ENCODE data around the gene SLC22A12.

SLC22A12 gene

DNA sequence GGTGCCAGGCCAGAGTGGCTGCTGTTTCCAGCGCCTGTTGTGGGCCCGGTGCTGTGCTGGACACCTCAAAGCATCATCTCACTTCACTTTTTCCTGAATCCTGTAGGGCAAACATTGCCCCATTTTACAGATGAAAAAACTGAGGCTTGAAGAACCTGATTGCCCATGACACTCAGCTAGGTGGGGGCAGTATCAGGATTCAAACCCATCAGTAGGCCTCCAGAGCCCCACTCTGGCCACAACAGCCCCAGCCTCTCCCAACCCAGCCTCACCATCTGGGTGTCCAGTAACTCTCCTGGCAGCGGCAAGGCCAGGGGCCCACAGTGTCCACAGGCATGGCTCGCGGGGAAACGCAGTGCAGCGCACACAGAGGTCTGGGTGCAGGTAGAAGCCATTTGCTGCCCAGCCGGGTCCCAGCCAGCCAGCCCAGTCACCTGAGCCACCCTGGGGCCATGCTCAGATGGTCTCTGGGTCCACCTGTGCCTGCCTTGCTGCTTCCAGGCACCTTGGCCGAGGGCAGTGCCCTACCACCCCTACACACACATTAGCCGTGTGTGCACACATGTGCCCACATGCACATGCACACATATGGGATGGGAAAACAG is 11.5 kb downstream of the SLC22A12 start:
- DNase-seq (ENCODE audit: insufficient read length, low spot score): no peak
- no peak for FAIRE-seq

DNA sequence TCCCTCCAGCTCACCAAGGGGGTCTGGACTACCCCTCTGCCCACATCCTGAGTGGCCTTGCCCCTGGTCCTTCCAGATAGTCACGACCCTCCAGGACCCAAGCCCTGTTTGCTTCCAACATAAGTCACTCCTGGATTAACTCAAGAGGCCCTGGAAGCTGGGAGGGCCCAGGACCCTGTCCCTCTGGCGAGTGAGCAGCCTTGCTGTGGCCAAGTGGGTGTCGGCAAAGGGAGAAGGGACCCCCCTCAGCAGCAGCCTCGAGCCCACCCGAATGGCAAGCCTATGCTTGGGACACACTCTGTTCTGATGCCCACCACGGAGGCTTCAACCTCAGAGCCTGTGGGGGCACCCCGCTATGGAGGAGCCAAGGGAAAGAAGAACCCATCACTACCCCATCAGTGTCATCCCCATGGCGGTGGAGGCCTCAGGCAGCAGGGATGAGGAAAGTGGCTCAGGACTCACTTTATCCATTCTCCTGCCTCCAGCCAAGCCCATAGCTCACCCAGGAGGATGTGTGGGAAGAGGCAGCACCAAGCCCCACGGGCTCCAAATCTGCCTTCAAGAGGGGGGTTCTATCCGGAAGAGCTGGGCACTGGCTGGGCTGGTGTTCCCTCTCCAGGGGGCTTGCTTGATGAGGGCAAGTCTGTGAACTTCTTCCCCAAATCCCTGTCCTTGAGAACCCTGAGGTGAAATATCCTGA is 12.5 kb downstream of the SLC22A12 start:
- FAIRE-seq (no peak), DNase-seq (ENCODE audit: insufficient read length, low spot score) (no peak)

DNA sequence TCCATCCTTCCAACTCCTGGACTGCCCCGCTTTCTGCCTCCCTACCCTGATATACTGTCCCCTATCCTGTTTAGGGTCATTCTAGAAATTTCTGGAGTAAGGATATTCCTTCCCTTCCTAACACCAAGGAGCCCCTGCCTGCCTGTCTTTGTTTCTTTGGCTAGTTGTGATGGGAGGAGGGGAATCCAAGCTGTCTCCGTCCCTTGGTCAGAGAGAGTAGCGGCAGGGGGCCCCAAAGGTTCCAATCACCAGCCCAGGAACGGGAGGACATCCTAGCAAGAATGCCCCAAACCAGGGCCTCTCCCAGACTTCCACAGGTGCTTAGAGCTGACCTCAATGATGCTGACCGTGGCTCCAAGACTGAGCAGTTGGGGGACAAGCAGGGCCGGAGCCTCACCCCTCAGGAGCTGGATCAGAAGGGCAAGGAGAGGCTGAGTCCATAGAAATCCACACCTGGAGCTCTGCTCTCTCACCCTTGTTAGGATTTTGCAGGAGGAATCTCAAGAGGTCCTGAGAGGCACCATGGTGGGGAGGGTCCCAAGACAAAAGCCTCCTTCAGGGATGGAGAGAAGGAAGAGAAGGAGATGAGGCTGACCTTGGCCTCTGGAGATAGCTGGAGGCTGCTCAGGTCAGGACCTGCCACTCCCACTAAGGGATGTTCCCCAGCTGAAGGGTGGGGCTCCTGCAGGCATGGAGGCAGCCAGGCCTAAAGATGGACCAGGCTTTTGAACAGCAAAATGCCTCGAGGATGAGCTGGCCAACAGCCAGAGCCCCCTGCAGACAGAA is 13.6 kb downstream of the SLC22A12 start:
- no peak for FAIRE-seq

DNA sequence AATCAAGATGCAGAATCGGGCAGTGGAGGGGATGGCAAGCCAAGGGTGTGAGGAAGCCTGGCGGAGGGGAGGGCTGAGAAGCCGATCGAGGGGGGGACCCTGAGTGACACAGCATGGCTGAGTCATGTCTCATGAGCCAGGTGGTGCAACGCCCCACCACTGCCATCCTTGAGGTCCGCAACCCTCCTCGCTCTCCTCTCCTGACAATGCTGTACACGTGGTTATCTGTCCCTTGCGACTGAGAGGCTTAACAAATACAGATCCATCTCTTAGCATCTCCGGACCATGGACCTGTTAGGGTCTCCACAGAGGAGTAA is 14.2 kb downstream of the SLC22A12 start:
- no peak for FAIRE-seq
- DNase-seq (ENCODE audit: insufficient read length, low spot score): no peak

More for the DNA sequence above, 13.6 kb downstream of the SLC22A12 start:
- DNase-seq (ENCODE audit: insufficient read length, low spot score): no peak

DNA sequence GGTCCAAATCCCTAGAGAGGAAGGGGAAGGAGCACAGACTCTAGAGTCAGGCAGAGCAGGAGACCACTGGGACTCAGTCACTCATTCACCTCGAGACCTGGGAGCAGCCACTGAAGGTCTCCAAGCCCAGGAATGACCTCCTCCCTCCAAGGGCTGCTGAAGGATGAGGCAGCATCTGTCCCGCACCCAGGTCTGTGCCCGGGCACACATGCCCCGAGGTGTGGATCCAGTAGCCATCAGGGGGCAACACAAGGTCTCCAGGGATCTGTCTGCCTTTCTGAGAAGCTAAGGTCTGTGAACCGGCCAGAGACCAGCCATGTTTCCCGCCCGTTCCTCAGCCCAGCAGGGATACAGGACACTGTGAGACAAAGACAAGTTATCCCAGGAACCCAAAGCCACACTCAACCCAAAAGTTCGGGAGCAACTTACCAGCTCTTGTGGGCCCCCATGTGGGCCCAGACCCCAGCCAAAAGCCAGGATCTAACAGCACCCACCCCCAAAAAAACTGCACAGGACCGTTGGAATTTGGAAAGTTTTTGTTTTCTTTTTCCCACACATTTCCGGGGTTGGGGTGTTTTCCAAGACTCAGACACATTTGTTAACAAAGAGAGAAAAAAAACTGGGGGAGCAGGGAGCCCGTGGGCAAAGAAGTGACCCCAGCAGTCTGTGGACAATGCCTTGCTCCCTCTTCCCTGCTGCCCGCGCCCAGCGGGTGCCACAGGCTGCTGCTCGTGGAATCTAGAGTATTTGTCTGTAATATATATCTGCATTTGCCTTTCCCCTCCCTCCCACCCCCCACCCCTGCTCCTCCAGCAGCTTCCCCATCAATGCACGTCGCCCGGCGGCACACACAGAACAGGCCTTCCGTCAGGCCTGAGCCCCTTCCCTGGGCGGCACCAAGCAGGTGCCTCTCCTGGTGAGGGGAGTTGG is 14.9 kb downstream of the SLC22A12 start:
- no peak for FAIRE-seq
- no peak for DNase-seq (ENCODE audit: insufficient read length, low spot score)

- DNase-seq (ENCODE audit: insufficient read length, low spot score) (no peak), FAIRE-seq (no peak)
Measured at GRCh38 chr11:64606796-64607380, 15.9 kb downstream of the SLC22A12 start.

GRCh38 chr11:64607381-64607985 is 16.5 kb downstream of the SLC22A12 start:
- DNase-seq (ENCODE audit: insufficient read length, low spot score) (no peak), FAIRE-seq (no peak)

DNA sequence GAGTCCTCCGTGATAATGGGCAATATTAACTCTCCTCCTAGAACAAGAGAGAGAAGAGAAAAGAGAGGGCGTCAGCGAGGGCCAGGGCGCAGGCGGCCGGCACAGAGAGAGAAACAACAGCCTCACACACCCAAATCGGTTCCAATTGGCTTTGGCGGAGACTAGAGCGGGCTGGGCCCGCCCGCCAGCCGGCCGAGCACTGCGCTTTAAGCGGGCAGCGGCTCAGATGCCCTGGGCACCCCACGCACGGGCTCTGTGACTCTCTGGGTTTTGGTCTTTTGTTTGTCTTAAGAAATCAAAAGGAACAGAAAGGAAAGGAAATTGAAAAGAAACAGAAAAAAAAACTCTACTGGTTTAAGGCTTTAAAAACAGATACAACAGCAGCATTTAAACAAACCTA is 17.0 kb downstream of the SLC22A12 start:
- DNase-seq (ENCODE audit: insufficient read length, low spot score) (no peak), FAIRE-seq (no peak)

- no peak for DNase-seq (ENCODE audit: insufficient read length, low spot score)
- no peak for FAIRE-seq
Measured at GRCh38 chr11:64608636-64609035, 17.6 kb downstream of the SLC22A12 start.

GRCh38 chr11:64609436-64610047 is 18.5 kb downstream of the SLC22A12 start:
- DNase-seq (ENCODE audit: insufficient read length, low spot score): no peak

GRCh38 chr11:64610596-64610995 is 19.6 kb downstream of the SLC22A12 start:
- FAIRE-seq (no peak), DNase-seq (ENCODE audit: insufficient read length, low spot score) (no peak)

More at GRCh38 chr11:64609436-64610047, 18.5 kb downstream of the SLC22A12 start:
- FAIRE-seq: no peak

- DNase-seq (ENCODE audit: insufficient read length, low spot score): no peak
- no peak for FAIRE-seq
Measured at GRCh38 chr11:64611176-64611575, 20.2 kb downstream of the SLC22A12 start.

GRCh38 chr11:64611869-64612646 is 21.0 kb downstream of the SLC22A12 start:
- no peak for FAIRE-seq
- no peak for DNase-seq (ENCODE audit: insufficient read length, low spot score)

- FAIRE-seq (no peak), DNase-seq (ENCODE audit: insufficient read length, low spot score) (no peak)
Measured at GRCh38 chr11:64613648-64614047, 22.6 kb downstream of the SLC22A12 start.

DNA sequence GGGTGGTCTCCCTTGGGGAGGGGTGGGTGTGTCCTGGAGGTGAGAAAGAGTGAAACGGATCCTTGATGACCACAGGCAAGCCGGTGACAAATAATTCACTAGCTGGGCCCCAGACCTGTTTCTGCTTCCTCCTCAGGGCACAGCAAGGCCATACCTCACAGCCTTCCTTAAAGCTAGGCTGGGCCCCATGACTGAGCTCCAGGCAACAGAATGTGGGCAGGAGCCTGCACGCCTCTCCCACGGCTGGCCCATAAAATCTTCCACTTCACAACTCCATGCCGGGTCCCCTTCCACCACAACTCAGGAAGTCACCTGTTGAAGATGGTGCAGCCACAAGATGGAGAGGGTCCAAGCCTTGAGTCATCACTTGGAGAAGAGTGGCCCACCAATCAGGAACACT is 23.9 kb downstream of the SLC22A12 start:
- FAIRE-seq (no peak), DNase-seq (ENCODE audit: insufficient read length, low spot score) (no peak)

- FAIRE-seq (no peak), DNase-seq (ENCODE audit: insufficient read length, low spot score) (no peak)
Measured at GRCh38 chr11:64616817-64617216, 25.8 kb downstream of the SLC22A12 start.

- no peak for DNase-seq (ENCODE audit: insufficient read length, low spot score)
- no peak for FAIRE-seq
Measured at GRCh38 chr11:64619196-64619595, 28.2 kb downstream of the SLC22A12 start.

- FAIRE-seq (no peak), DNase-seq (ENCODE audit: insufficient read length, low spot score) (no peak)
Measured at GRCh38 chr11:64619811-64620380, 28.9 kb downstream of the SLC22A12 start.

All from GM19239 (cell line).